ENCODE results near the gene PPP3CB. TPM values are rescaled to one million over a fixed set of nuclear protein-coding genes. Genes with fewer than 3 reads are reported as not detected.

Gene PPP3CB
- total and polyA plus RNA-seq, 2 experiments from 2014 or later: 23.7 to 29.5 TPM

GRCh38 chr10:73459683-73460314, 36.0 kb downstream of the PPP3CB start:
- no peak for DNase-seq
- no peaks in the 10 kb centered on the region for H3K9me2 ChIP-seq (ENCODE audit: insufficient read depth)
- 85 to 87% methylated on average over 6 of the region's 6 CpGs for WGBS, 2 experiments (ENCODE audit: low coverage in 1 of 2, low lambda C conversion rate in 2 of 2, missing lambda C conversion rate in 2 of 2)
- no peak overlapping the region for H3K27ac ChIP-seq
- H3K79me2 ChIP-seq (ENCODE audit: insufficient read depth): no peaks in the 10 kb centered on the region
- no peaks in the 10 kb centered on the region for H4K20me1 ChIP-seq (ENCODE audit: insufficient read depth)
- no peaks in the 10 kb centered on the region for H3F3A ChIP-seq (ENCODE audit: insufficient read depth)
- peaks cover 14% of the 10 kb centered on the region for H3K36me3 ChIP-seq (ENCODE audit: low read depth)
- no peaks in the 10 kb centered on the region for H3K4me1 ChIP-seq (ENCODE audit: insufficient read depth)
- H3K9ac ChIP-seq: no peak overlapping the region
- no peak overlapping the region for H3K4me2 ChIP-seq (ENCODE audit: unreplicated experiment)
- in situ Hi-C loops (cut with MboI): no loop called here
- no peak overlapping the region for H2AFZ ChIP-seq
- no peaks in the 10 kb centered on the region for H3K27me3 ChIP-seq (replicated peaks; ENCODE audit: insufficient read depth)
- no peaks in the 10 kb centered on the region for H3K9me3 ChIP-seq (ENCODE audit: low read depth)
- H3K4me3 ChIP-seq: no peak overlapping the region
- TF ChIP-seq EZH2 (IDR thresholded peaks at IDR 0.05; ENCODE audit: insufficient read depth, poor library complexity, severe bottlenecking): no peak
- TF ChIP-seq EZH2phosphoT487 (IDR thresholded peaks at IDR 0.05; ENCODE audit: insufficient read depth, low read depth): no peak

GRCh38 chr10:73456187-73456890, 39.5 kb downstream of the PPP3CB start:
- peaks cover 13% of the 10 kb centered on the region; the same call in 1 of the 2 replicates for H3K36me3 ChIP-seq (ENCODE audit: low read depth)
- no peaks in the 10 kb centered on the region for H3K9me2 ChIP-seq (ENCODE audit: insufficient read depth)
- TF ChIP-seq EZH2 (IDR thresholded peaks at IDR 0.05; ENCODE audit: insufficient read depth, poor library complexity, severe bottlenecking): no peak
- no peak for TF ChIP-seq EZH2phosphoT487 (IDR thresholded peaks at IDR 0.05; ENCODE audit: insufficient read depth, low read depth)
- H3K4me2 ChIP-seq (ENCODE audit: unreplicated experiment): no peak overlapping the region
- no peaks in the 10 kb centered on the region for H3K27me3 ChIP-seq (replicated peaks; ENCODE audit: insufficient read depth)
- no peaks in the 10 kb centered on the region for H3F3A ChIP-seq (ENCODE audit: insufficient read depth)
- no peak overlapping the region for H3K9ac ChIP-seq
- in situ Hi-C loops (cut with MboI): no loop called here
- H2AFZ ChIP-seq: no peak overlapping the region
- no peaks in the 10 kb centered on the region for H3K9me3 ChIP-seq (ENCODE audit: low read depth)
- no peaks in the 10 kb centered on the region for H4K20me1 ChIP-seq (ENCODE audit: insufficient read depth)
- no peak for DNase-seq
- H3K4me1 ChIP-seq (ENCODE audit: insufficient read depth): no peaks in the 10 kb centered on the region
- H3K4me3 ChIP-seq: no peak overlapping the region
- H3K27ac ChIP-seq: no peak overlapping the region
- no peaks in the 10 kb centered on the region for H3K79me2 ChIP-seq (ENCODE audit: insufficient read depth)
- 90 to 93% methylated on average over 2 of the region's 2 CpGs for whole genome bisulfite sequencing, 2 experiments (ENCODE audit: low coverage in 1 of 2, low lambda C conversion rate in 2 of 2, missing lambda C conversion rate in 2 of 2)

GRCh38 chr10:73449113-73449512, 46.7 kb downstream of the PPP3CB start:
- no peak overlapping the region for H3K9ac ChIP-seq
- H3K4me1 ChIP-seq (ENCODE audit: insufficient read depth): no peaks in the 10 kb centered on the region
- H3K27ac ChIP-seq: no peak overlapping the region
- H3K4me3 ChIP-seq: no peak overlapping the region
- H3K36me3 ChIP-seq (ENCODE audit: low read depth): peaks cover 31% of the 10 kb centered on the region
- no peaks in the 10 kb centered on the region for H3K79me2 ChIP-seq (ENCODE audit: insufficient read depth)
- no peak overlapping the region for H3K4me2 ChIP-seq (ENCODE audit: unreplicated experiment)
- H3K9me2 ChIP-seq (ENCODE audit: insufficient read depth): no peaks in the 10 kb centered on the region
- no peaks in the 10 kb centered on the region for H3K9me3 ChIP-seq (ENCODE audit: low read depth)
- no peak for TF ChIP-seq EZH2phosphoT487 (IDR thresholded peaks at IDR 0.05; ENCODE audit: insufficient read depth, low read depth)
- TF ChIP-seq EZH2 (IDR thresholded peaks at IDR 0.05; ENCODE audit: insufficient read depth, poor library complexity, severe bottlenecking): no peak
- WGBS, 2 experiments (ENCODE audit: low coverage in 1 of 2, low lambda C conversion rate in 2 of 2, missing lambda C conversion rate in 2 of 2): 93 to 96% methylated on average over 1 of the region's 1 CpG
- in situ Hi-C loops (cut with MboI): no loop called here
- no peak for DNase-seq
- H2AFZ ChIP-seq: no peak overlapping the region
- no peaks in the 10 kb centered on the region for H4K20me1 ChIP-seq (ENCODE audit: insufficient read depth)
- H3F3A ChIP-seq (ENCODE audit: insufficient read depth): no peaks in the 10 kb centered on the region
- no peaks in the 10 kb centered on the region for H3K27me3 ChIP-seq (replicated peaks; ENCODE audit: insufficient read depth)

GRCh38 chr10:73448384-73448783, 47.4 kb downstream of the PPP3CB start:
- no peaks in the 10 kb centered on the region for H3K9me2 ChIP-seq (ENCODE audit: insufficient read depth)
- no peaks in the 10 kb centered on the region for H3K9me3 ChIP-seq (ENCODE audit: low read depth)
- no peaks in the 10 kb centered on the region for H3K27me3 ChIP-seq (replicated peaks; ENCODE audit: insufficient read depth)
- in situ Hi-C loops (cut with MboI): no loop called here
- no peak overlapping the region for H3K4me3 ChIP-seq
- H3F3A ChIP-seq (ENCODE audit: insufficient read depth): no peaks in the 10 kb centered on the region
- no peak for TF ChIP-seq EZH2phosphoT487 (IDR thresholded peaks at IDR 0.05; ENCODE audit: insufficient read depth, low read depth)
- TF ChIP-seq EZH2 (IDR thresholded peaks at IDR 0.05; ENCODE audit: insufficient read depth, poor library complexity, severe bottlenecking): no peak
- no peaks in the 10 kb centered on the region for H3K79me2 ChIP-seq (ENCODE audit: insufficient read depth)
- no peaks in the 10 kb centered on the region for H4K20me1 ChIP-seq (ENCODE audit: insufficient read depth)
- no peak overlapping the region for H3K27ac ChIP-seq
- H2AFZ ChIP-seq: no peak overlapping the region
- WGBS, 2 experiments (ENCODE audit: low coverage in 1 of 2, low lambda C conversion rate in 2 of 2, missing lambda C conversion rate in 2 of 2): 43 to 67% methylated on average over 1 of the region's 1 CpG
- H3K4me2 ChIP-seq (ENCODE audit: unreplicated experiment): no peak overlapping the region
- H3K4me1 ChIP-seq (ENCODE audit: insufficient read depth): no peaks in the 10 kb centered on the region
- H3K36me3 ChIP-seq (ENCODE audit: low read depth): peaks cover 35% of the 10 kb centered on the region
- H3K9ac ChIP-seq: no peak overlapping the region
- no peak for DNase-seq

Data from GM23248 (cell line).